ENCODE data around the gene MT4.

The MT4 gene
- 0 reads per million in 3 donors for total RNA-seq

DNA sequence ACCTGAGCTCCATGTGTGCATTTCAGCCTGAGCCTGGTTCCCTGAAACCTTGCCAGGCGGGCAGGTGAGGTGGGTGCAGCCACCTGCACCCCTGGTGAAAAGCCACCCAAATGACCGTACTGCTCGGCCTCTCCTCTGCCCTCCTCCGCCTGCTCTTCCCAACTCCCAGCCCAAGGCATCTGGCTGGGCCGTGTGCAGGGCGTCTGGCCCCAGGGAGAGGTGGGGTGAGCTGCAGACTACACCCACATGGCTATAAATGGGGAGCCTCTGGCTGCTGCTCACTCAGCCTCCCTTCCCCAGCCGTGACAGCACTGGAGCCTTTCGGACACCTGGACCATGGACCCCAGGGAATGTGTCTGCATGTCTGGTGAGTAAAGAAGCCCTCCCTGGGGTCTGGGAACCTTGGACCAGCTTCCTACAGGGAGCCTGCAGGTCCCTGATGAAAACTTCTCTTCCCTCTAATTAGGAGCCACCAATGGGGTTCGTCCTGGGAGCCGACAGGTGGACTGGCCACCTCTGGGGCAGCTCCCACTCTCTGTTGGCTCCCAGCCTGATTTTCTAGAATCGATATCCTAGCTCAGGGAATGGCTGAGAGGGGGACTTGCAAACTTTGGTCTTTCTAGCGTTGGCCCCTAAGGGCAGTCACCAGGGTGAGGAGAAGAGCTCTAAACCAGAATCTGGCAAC lies at the start of gene MT4:
Gene MT4 (plus strand): TSS at position 281 of the 685 bp plus-strand sequence. CDS start 56 bp downstream, at position 337.
- no peaks in the 10 kb centered on the region for H3K4me1 ChIP-seq (ENCODE audit: control insufficient read depth, insufficient read depth, low read length, poor library complexity, severe bottlenecking)
- no peak within 1 kb of the TSS for H3K27ac ChIP-seq (ENCODE audit: insufficient read depth, low read length, poor library complexity, severe bottlenecking)
- no peak for DNase-seq
- H3K4me3 ChIP-seq (ENCODE audit: insufficient read depth, low read depth, low read length, poor library complexity, severe bottlenecking) = no peak within 1 kb of the TSS
- no peaks in the 10 kb centered on the region for H3K9me3 ChIP-seq (ENCODE audit: control insufficient read depth, low read length)
- no peaks in the 10 kb centered on the region for H3K27me3 ChIP-seq (replicated peaks; ENCODE audit: control insufficient read depth, insufficient read depth, low read length, poor library complexity, severe bottlenecking)
- no peaks in the 10 kb centered on the region for H3K36me3 ChIP-seq (ENCODE audit: control insufficient read depth, insufficient read depth, low read length)

DNA sequence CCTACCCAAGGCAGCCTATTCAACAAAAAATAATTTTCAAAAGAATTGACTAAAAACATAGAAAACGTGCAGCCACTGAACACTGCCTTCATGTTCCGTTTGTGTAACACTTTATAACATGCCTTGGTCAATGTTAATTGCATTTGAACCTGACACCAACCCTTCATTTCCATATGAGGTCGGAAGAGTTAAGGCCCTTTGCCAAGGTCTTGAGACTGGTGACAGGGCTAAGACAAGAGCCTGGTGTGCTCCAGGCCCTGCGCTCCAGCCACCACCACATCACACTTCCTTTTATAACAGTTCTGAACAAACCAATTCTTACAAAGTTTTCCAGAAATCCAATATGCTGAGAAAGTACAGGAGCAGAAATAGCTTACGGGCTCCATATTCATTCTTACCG lies 49.2 kb upstream of the MT4 start:
- Histone ChIP-seq H3K36me3 (ENCODE audit: control insufficient read depth, insufficient read depth, low read length) (peaks cover 5% of the 10 kb centered on the region), H3K4me3 (ENCODE audit: insufficient read depth, low read depth, low read length, poor library complexity, severe bottlenecking) (no peak overlapping the region), H3K27me3 (replicated peaks; ENCODE audit: control insufficient read depth, insufficient read depth, low read length, poor library complexity, severe bottlenecking) (no peaks in the 10 kb centered on the region), H3K9me3 (ENCODE audit: control insufficient read depth, low read length) (no peaks in the 10 kb centered on the region), H3K4me1 (ENCODE audit: control insufficient read depth, insufficient read depth, low read length, poor library complexity, severe bottlenecking) (peaks cover 7% of the 10 kb centered on the region), H3K27ac (ENCODE audit: insufficient read depth, low read length, poor library complexity, severe bottlenecking) (no peak overlapping the region)
- no peak for DNase-seq

DNA sequence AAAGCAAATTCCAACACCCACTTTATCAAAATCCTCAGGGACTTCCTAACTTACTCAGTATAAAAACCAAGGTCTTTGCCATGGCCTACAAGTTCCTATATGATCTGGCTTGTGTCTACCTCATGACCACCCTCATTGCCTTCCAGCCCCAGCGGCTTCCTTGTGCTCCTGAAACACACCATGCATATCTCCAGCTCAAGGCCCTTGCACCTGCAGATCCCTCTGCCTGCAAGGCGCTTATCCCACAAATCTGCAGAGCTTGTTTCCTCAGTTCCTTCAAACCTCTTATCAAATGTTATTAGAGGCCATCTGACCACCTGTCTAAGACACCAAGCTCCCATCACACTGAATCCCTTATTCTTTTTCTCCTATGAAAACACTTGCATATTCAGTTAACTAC lies 47.7 kb upstream of the MT4 start:
- no peaks in the 10 kb centered on the region for H3K27me3 ChIP-seq (replicated peaks; ENCODE audit: control insufficient read depth, insufficient read depth, low read length, poor library complexity, severe bottlenecking)
- H3K4me3 ChIP-seq (ENCODE audit: insufficient read depth, low read depth, low read length, poor library complexity, severe bottlenecking) = no peak overlapping the region
- no peak overlapping the region for H3K27ac ChIP-seq (ENCODE audit: insufficient read depth, low read length, poor library complexity, severe bottlenecking)
- DNase-seq = no peak
- H3K36me3 ChIP-seq (ENCODE audit: control insufficient read depth, insufficient read depth, low read length) = peaks cover 5% of the 10 kb centered on the region
- peaks cover 7% of the 10 kb centered on the region for H3K4me1 ChIP-seq (ENCODE audit: control insufficient read depth, insufficient read depth, low read length, poor library complexity, severe bottlenecking)
- H3K9me3 ChIP-seq (ENCODE audit: control insufficient read depth, low read length) = no peaks in the 10 kb centered on the region

DNA sequence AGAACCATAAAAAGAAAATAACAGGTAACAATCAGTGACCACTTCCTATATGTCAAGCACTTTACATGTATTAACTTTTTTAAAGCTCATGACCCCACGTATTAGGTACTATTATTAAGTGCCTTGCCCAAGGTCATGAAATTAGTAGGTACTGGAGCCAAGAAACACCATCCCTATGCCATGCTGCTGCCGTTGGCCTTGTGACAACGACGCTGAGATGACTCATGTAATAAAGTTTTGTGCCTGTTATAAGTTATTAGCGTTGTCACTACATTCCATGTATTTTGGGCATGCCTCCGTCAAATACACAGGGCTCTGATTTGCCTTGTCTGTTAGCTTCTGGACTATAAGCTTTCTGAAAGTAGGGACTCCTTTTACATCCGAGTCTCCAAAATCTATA lies 46.4 kb upstream of the MT4 start:
- Histone ChIP-seq H3K9me3 (ENCODE audit: control insufficient read depth, low read length) (no peaks in the 10 kb centered on the region), H3K4me3 (ENCODE audit: insufficient read depth, low read depth, low read length, poor library complexity, severe bottlenecking) (no peak overlapping the region), H3K4me1 (ENCODE audit: control insufficient read depth, insufficient read depth, low read length, poor library complexity, severe bottlenecking) (peaks cover 7% of the 10 kb centered on the region), H3K27me3 (replicated peaks; ENCODE audit: control insufficient read depth, insufficient read depth, low read length, poor library complexity, severe bottlenecking) (no peaks in the 10 kb centered on the region), H3K36me3 (ENCODE audit: control insufficient read depth, insufficient read depth, low read length) (no peaks in the 10 kb centered on the region), H3K27ac (ENCODE audit: insufficient read depth, low read length, poor library complexity, severe bottlenecking) (no peak overlapping the region)
- DNase-seq = no peak

DNA sequence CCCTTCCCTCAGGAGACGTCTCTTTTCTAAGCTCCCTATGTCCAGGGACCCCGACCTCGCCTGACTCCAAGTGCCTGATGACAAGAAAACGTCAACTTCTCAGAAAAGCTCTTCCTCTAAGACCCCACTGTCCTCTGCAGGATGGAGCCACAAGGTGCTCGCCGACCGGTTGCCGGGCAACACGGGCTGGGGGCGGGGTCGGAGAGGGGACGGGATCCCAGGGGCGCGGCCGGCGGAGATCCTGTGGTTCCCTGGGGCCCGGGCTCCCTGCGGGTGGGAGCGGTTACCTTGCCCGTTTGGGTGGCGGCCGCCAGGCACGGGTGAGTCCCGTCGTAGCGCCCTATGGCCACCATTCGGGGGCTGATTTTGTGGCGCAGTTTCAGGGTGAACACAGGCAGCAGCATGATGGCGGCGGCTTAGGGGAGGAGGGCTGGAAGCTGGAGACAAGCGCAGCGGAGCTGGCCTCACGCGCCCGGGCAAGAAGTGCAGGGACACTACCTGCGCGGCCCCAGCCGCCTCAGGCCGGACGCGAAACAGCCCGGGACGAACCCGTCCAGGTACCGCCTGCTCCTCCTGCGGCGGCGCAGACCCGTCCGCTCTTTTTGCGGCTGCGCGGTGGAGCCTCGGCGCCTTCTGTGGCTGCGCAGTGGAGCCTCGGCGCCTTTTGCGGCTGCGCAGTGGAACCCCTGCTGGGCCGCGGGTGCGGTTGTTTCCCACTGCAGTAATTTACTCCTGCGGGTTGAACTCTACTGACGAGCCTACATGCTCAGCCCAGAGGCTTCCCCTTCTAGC lies 45.2 kb upstream of the MT4 start, which contains the start of gene BBS2:
Gene BBS2 (minus strand): TSS at position 566 of the 792 bp plus-strand sequence. CDS start 162 bp downstream, at position 404.
- peak; percentile 84 to 85 (median 84) for DNase-seq
- Histone ChIP-seq H3K9me3 (ENCODE audit: control insufficient read depth, low read length) (no peaks in the 10 kb centered on the region), H3K36me3 (ENCODE audit: control insufficient read depth, insufficient read depth, low read length) (no peaks in the 10 kb centered on the region), H3K4me3 (ENCODE audit: insufficient read depth, low read depth, low read length, poor library complexity, severe bottlenecking) (peak within 1 kb of the TSS; percentile 99), H3K27me3 (replicated peaks; ENCODE audit: control insufficient read depth, insufficient read depth, low read length, poor library complexity, severe bottlenecking) (no peaks in the 10 kb centered on the region), H3K4me1 (ENCODE audit: control insufficient read depth, insufficient read depth, low read length, poor library complexity, severe bottlenecking) (peaks cover 7% of the 10 kb centered on the region), H3K27ac (ENCODE audit: insufficient read depth, low read length, poor library complexity, severe bottlenecking) (peak within 1 kb of the TSS; percentile 88)

DNA sequence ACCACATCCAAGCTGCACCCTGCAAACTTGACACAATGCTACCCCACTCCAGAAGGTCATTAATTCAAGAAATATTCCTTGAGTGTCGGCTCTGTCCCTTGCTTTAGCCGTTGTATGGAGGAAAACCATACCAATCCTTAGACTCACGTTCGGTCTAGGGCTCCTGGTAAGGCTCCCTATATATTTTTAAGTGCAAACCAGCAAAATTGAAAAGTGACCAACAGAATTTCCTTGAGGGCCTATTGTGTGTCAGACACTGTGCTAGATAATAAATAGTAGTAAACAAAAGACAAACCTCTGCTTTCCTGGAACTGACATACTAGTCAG lies 44.7 kb upstream of the MT4 start:
- H3K27me3 ChIP-seq (replicated peaks; ENCODE audit: control insufficient read depth, insufficient read depth, low read length, poor library complexity, severe bottlenecking) = no peaks in the 10 kb centered on the region
- H3K27ac ChIP-seq (ENCODE audit: insufficient read depth, low read length, poor library complexity, severe bottlenecking) = peak overlapping the region; percentile 88
- peak overlapping the region; percentile 99 for H3K4me3 ChIP-seq (ENCODE audit: insufficient read depth, low read depth, low read length, poor library complexity, severe bottlenecking)
- no peaks in the 10 kb centered on the region for H3K36me3 ChIP-seq (ENCODE audit: control insufficient read depth, insufficient read depth, low read length)
- H3K4me1 ChIP-seq (ENCODE audit: control insufficient read depth, insufficient read depth, low read length, poor library complexity, severe bottlenecking) = peaks cover 7% of the 10 kb centered on the region
- DNase-seq = no peak
- no peaks in the 10 kb centered on the region for H3K9me3 ChIP-seq (ENCODE audit: control insufficient read depth, low read length)

DNA sequence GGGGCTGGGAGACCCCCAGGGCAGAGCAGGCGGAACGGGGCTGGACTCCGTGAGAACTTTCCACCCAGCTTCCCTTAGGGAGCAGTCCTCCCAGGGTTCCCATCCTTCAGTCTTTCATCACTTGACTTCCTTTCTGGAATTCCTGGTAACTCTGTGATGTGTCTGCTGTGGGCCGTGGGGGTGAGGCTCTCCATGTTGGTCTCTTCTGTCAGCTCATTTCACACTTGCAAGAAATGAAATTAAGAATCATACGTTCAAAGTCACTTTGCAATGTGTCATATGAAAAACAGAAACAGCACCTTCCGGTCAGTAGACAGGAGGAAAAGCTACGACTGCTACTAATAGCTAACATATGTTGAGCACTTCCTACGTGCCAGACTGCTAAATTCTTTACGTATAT lies 39.6 kb upstream of the MT4 start:
- Histone ChIP-seq H3K27ac (ENCODE audit: insufficient read depth, low read length, poor library complexity, severe bottlenecking) (no peak overlapping the region), H3K4me3 (ENCODE audit: insufficient read depth, low read depth, low read length, poor library complexity, severe bottlenecking) (no peak overlapping the region), H3K36me3 (ENCODE audit: control insufficient read depth, insufficient read depth, low read length) (no peaks in the 10 kb centered on the region), H3K27me3 (replicated peaks; ENCODE audit: control insufficient read depth, insufficient read depth, low read length, poor library complexity, severe bottlenecking) (no peaks in the 10 kb centered on the region), H3K9me3 (ENCODE audit: control insufficient read depth, low read length) (no peaks in the 10 kb centered on the region), H3K4me1 (ENCODE audit: control insufficient read depth, insufficient read depth, low read length, poor library complexity, severe bottlenecking) (peaks cover 5% of the 10 kb centered on the region)
- no peak for DNase-seq

DNA sequence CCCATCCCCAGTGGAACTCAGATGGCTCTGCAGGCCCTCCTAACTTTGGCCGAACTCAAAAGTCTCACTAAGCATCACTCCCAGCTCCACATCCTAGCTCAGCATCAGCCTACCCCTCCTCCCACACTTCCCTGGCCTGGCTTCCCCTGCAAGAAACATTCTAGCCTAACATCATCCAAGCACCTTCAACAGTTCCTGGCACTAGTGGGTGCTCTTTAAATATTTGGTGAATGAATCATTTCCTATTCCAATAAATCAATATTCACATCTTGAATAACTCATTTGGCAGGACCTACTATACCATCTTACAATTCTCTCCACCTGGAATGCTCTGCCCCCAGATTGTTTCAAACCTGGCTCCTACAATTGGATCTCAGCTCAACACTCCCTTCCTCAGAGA lies 34.0 kb upstream of the MT4 start:
- Histone ChIP-seq H3K4me1 (ENCODE audit: control insufficient read depth, insufficient read depth, low read length, poor library complexity, severe bottlenecking) (no peaks in the 10 kb centered on the region), H3K27me3 (replicated peaks; ENCODE audit: control insufficient read depth, insufficient read depth, low read length, poor library complexity, severe bottlenecking) (no peaks in the 10 kb centered on the region), H3K36me3 (ENCODE audit: control insufficient read depth, insufficient read depth, low read length) (no peaks in the 10 kb centered on the region), H3K27ac (ENCODE audit: insufficient read depth, low read length, poor library complexity, severe bottlenecking) (no peak overlapping the region), H3K9me3 (ENCODE audit: control insufficient read depth, low read length) (no peaks in the 10 kb centered on the region), H3K4me3 (ENCODE audit: insufficient read depth, low read depth, low read length, poor library complexity, severe bottlenecking) (no peak overlapping the region)
- DNase-seq = no peak

DNA sequence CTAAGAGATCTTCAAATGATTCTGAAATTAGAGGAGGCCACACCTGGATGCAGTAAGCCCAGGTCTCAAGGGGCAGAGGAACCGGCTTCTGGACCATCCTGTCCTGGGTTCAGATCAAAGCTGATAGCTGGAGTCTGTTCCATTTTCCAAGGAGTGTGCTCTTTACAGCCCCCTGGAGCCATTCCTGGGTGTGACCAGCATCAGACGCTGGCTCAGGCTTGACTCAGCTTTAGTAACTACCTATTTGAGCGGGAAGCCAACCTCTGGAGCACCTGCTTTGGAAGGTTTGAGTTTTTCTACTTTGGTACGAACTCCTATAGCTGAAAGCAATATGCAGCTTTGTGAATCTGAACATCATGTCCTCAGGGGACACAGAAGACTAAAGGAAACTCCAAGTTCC lies 32.2 kb upstream of the MT4 start:
- no peaks in the 10 kb centered on the region for H3K9me3 ChIP-seq (ENCODE audit: control insufficient read depth, low read length)
- H3K36me3 ChIP-seq (ENCODE audit: control insufficient read depth, insufficient read depth, low read length) = no peaks in the 10 kb centered on the region
- H3K4me3 ChIP-seq (ENCODE audit: insufficient read depth, low read depth, low read length, poor library complexity, severe bottlenecking) = no peak overlapping the region
- H3K27ac ChIP-seq (ENCODE audit: insufficient read depth, low read length, poor library complexity, severe bottlenecking) = no peak overlapping the region
- DNase-seq = no peak
- H3K27me3 ChIP-seq (replicated peaks; ENCODE audit: control insufficient read depth, insufficient read depth, low read length, poor library complexity, severe bottlenecking) = no peaks in the 10 kb centered on the region
- H3K4me1 ChIP-seq (ENCODE audit: control insufficient read depth, insufficient read depth, low read length, poor library complexity, severe bottlenecking) = no peaks in the 10 kb centered on the region

DNA sequence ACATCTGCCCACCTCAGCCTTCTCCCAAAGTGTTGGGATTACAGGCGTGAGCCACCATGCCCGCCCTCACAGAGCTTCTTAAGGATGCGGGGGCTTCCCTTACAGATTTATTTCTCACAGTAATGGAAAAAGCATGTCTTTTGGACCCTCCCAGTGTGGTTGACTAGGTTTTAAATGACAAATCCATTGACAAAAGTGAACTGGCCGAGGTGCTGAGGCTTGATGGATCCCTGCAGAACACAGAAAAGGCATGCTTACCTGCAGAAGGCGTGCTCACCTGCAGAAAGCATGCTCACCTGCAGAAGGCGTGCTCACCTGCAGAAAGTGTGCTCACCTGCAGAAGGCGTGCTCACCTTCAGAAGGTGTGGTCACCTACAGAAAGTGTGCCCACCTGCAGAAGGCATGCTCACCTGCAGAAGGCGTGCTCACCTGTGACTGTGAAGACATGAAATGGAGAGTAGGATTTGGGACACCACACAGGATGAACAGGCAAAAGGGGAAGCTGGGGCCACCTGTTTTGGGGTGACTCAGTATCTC lies 30.0 kb upstream of the MT4 start:
- H3K9me3 ChIP-seq (ENCODE audit: control insufficient read depth, low read length) = no peaks in the 10 kb centered on the region
- H3K27ac ChIP-seq (ENCODE audit: insufficient read depth, low read length, poor library complexity, severe bottlenecking) = no peak overlapping the region
- H3K4me3 ChIP-seq (ENCODE audit: insufficient read depth, low read depth, low read length, poor library complexity, severe bottlenecking) = no peak overlapping the region
- H3K27me3 ChIP-seq (replicated peaks; ENCODE audit: control insufficient read depth, insufficient read depth, low read length, poor library complexity, severe bottlenecking) = no peaks in the 10 kb centered on the region
- no peak for DNase-seq
- H3K4me1 ChIP-seq (ENCODE audit: control insufficient read depth, insufficient read depth, low read length, poor library complexity, severe bottlenecking) = no peaks in the 10 kb centered on the region
- H3K36me3 ChIP-seq (ENCODE audit: control insufficient read depth, insufficient read depth, low read length) = no peaks in the 10 kb centered on the region

Data from effector memory CD4-positive, alpha-beta T cell (primary cell).